Astrocyte (in vitro differentiated cells and primary cell): ENCODE measurements around the gene LRGUK. TPM values are rescaled to one million over a fixed set of nuclear protein-coding genes. Genes with fewer than 3 reads are reported as not detected.

Source experiments
- DNase-seq: peaks from one replicate; pipeline ENCODE4 v3.0.0-alpha.2; 2010; ENCODE audit warnings: low read depth
- FAIRE-seq: peaks from 2 replicates; lab custom pipeline; 2011; peaks lifted over from hg19 to GRCh38; lab: Jason Lieb, UNC
- H2AFZ ChIP-seq: 2 replicates; pipeline ENCODE4 v1.6.0; 2012; ENCODE audit warnings: low read depth, low read length, inconsistent platforms
- H3K27ac ChIP-seq: 2 replicates; pipeline ENCODE4 v1.5.1; 2011; ENCODE audit warnings: low read depth, low read length, inconsistent platforms
- H3K27me3 ChIP-seq: 2 replicates; pipeline ENCODE4 v1.6.0; 2011; ENCODE audit warnings: low read length, inconsistent platforms; ENCODE audit not compliant: insufficient read depth
- H3K36me3 ChIP-seq: 2 replicates; pipeline ENCODE4 v1.5.1; 2011; ENCODE audit warnings: low read length, inconsistent platforms; ENCODE audit not compliant: insufficient read depth
- H3K4me1 ChIP-seq: 2 replicates; pipeline ENCODE4 v1.5.1; 2011; ENCODE audit warnings: low read length, inconsistent platforms; ENCODE audit not compliant: insufficient read depth
- H3K4me2 ChIP-seq: 2 replicates; pipeline ENCODE4 v1.6.0; 2012; ENCODE audit warnings: low read length, inconsistent platforms
- H3K4me3 ChIP-seq: 2 replicates; pipeline ENCODE4 v1.5.1; 2011; ENCODE audit warnings: low read depth, mild to moderate bottlenecking, low read length, inconsistent platforms; ENCODE audit not compliant: insufficient read depth
- H3K79me2 ChIP-seq: 2 replicates; pipeline ENCODE4 v1.6.0; 2012; ENCODE audit warnings: mild to moderate bottlenecking, low read length, inconsistent platforms; ENCODE audit not compliant: insufficient read depth
- H3K9ac ChIP-seq: 2 replicates; pipeline ENCODE4 v1.6.0; 2012; ENCODE audit warnings: mild to moderate bottlenecking, low read length, inconsistent platforms
- H3K9me3 ChIP-seq: 2 replicates; pipeline ENCODE4 v1.5.1; 2012; ENCODE audit warnings: low read depth, mild to moderate bottlenecking, low read length, inconsistent platforms; ENCODE audit not compliant: insufficient read depth
- H4K20me1 ChIP-seq: 2 replicates; pipeline ENCODE4 v1.6.0; 2012; ENCODE audit warnings: low read length, inconsistent platforms; ENCODE audit not compliant: insufficient read depth
- H3K27ac Mint-ChIP-seq: one replicate; pipeline ENCODE4 v1.8.0; 2021; ENCODE audit warnings: mild to moderate bottlenecking, mixed read lengths; ENCODE audit not compliant: unreplicated experiment
- H3K27me3 Mint-ChIP-seq: one replicate; pipeline ENCODE4 v1.8.0; 2021; ENCODE audit warnings: low read depth, mixed read lengths; ENCODE audit not compliant: unreplicated experiment
- H3K36me3 Mint-ChIP-seq: one replicate; pipeline ENCODE4 v1.8.0; 2021; ENCODE audit warnings: low read depth, mixed read lengths; ENCODE audit not compliant: unreplicated experiment
- H3K4me1 Mint-ChIP-seq: one replicate; pipeline ENCODE4 v1.8.0; 2021; ENCODE audit warnings: low read depth, mixed read lengths; ENCODE audit not compliant: unreplicated experiment
- H3K4me3 Mint-ChIP-seq: one replicate; pipeline ENCODE4 v1.8.0; 2021; ENCODE audit warnings: mild to moderate bottlenecking, moderate library complexity, mixed read lengths; ENCODE audit not compliant: unreplicated experiment
- H3K9me3 Mint-ChIP-seq: one replicate; pipeline ENCODE4 v1.8.0; 2021; ENCODE audit warnings: mild to moderate bottlenecking, mixed read lengths; ENCODE audit not compliant: unreplicated experiment
- CTCF ChIP-seq: IDR thresholded peaks from 2 replicates; pipeline ENCODE4 v1.5.1; 2011; ENCODE audit warnings: low read depth, mild to moderate bottlenecking, inconsistent platforms, low read length, moderate library complexity; ENCODE audit not compliant: insufficient read depth
- EZH2 ChIP-seq: IDR thresholded peaks from 2 replicates; pipeline ENCODE4 v1.6.1; 2012; ENCODE audit warnings: mild to moderate bottlenecking, low read length, inconsistent platforms; ENCODE audit not compliant: insufficient read depth
- total RNA-seq: library from RNA; stranded (reverse); gene quantifications from 2 replicates; pipeline ENCODE4 v1.2.1, GENCODE V29; 2021

Gene LRGUK
- total RNA-seq, 1 donor from 2014 or later, result 0.64 TPM

- Mint-ChIP-seq H3K9me3 (no peaks in the 10 kb centered on the region), H3K36me3 (no peaks in the 10 kb centered on the region), H3K27ac (no peak overlapping the region), H3K4me1 (no peaks in the 10 kb centered on the region), H3K27me3 (no peaks in the 10 kb centered on the region), H3K4me3 (no peak overlapping the region)
- Histone ChIP-seq H3K27ac (no peak overlapping the region), H3K36me3 (no peaks in the 10 kb centered on the region), H4K20me1 (no peaks in the 10 kb centered on the region), H2AFZ (peak overlapping the region; percentile 44), H3K79me2 (no peaks in the 10 kb centered on the region), H3K9me3 (no peaks in the 10 kb centered on the region), H3K9ac (no peak overlapping the region), H3K4me2 (peak overlapping the region; percentile 51), H3K4me3 (no peak overlapping the region), H3K4me1 (no peaks in the 10 kb centered on the region), H3K27me3 (no peaks in the 10 kb centered on the region)
- peak; percentile 92 for FAIRE-seq
- peak; percentile 16 for DNase-seq
- TF ChIP-seq CTCF, result peak; percentile 88
- no peak for TF ChIP-seq EZH2
These were observed 14.0 kb downstream of the LRGUK start for GRCh38 chr7:134140889-134141867.

GRCh38 chr7:134141868-134142264 lies 14.7 kb downstream of the LRGUK start:
- Histone ChIP-seq H4K20me1 (no peaks in the 10 kb centered on the region), H3K27me3 (no peaks in the 10 kb centered on the region), H3K9me3 (no peaks in the 10 kb centered on the region), H3K4me1 (no peaks in the 10 kb centered on the region), H3K4me2 (no peak overlapping the region), H3K79me2 (no peaks in the 10 kb centered on the region), H3K9ac (no peak overlapping the region), H3K36me3 (no peaks in the 10 kb centered on the region), H3K27ac (no peak overlapping the region), H2AFZ (no peak overlapping the region), H3K4me3 (no peak overlapping the region)
- Mint-ChIP-seq H3K4me1 (no peaks in the 10 kb centered on the region), H3K27ac (no peak overlapping the region), H3K27me3 (no peaks in the 10 kb centered on the region), H3K4me3 (no peak overlapping the region), H3K36me3 (no peaks in the 10 kb centered on the region), H3K9me3 (no peaks in the 10 kb centered on the region)
- no peak for DNase-seq
- no peak for FAIRE-seq
- no peak for TF ChIP-seq CTCF
- TF ChIP-seq EZH2, result no peak
